H9 (cell line): ENCODE data around the gene TNPO2. TPM values are rescaled to one million over a fixed set of nuclear protein-coding genes. Genes with fewer than 3 reads are reported as not detected.
"Not testable (repeated sequence)": the region's sequence is repeated elsewhere in the genome, so short reads cannot be mapped to it uniquely, and the experiment has no call there.

ENCODE experiments used
- DNase-seq: peaks from one replicate; pipeline ENCODE4 v3.0.0-alpha.2; 2017
- H2AFZ ChIP-seq: one replicate; pipeline ENCODE4 v1.6.1; 2013; ENCODE audit warnings: mild to moderate bottlenecking, low read length, control low read depth, moderate library complexity
- H2AK5ac ChIP-seq: 2 replicates; pipeline ENCODE4 v1.6.1; 2013; ENCODE audit warnings: low read length, control low read depth, mixed read lengths; ENCODE audit not compliant: insufficient read length
- H2BK120ac ChIP-seq: one replicate; pipeline ENCODE4 v1.6.1; 2013; ENCODE audit warnings: low read depth, mild to moderate bottlenecking, low read length, control low read depth, inconsistent platforms; ENCODE audit not compliant: poor library complexity, severe bottlenecking
- H2BK12ac ChIP-seq: 2 replicates; pipeline ENCODE4 v1.6.1; 2013; ENCODE audit warnings: low read length, control low read depth, mixed read lengths, low read depth; ENCODE audit not compliant: insufficient read length
- H2BK15ac ChIP-seq: 2 replicates; pipeline ENCODE4 v1.6.1; 2013; ENCODE audit warnings: low read depth, low read length, control low read depth
- H2BK20ac ChIP-seq: one replicate; pipeline ENCODE4 v1.6.1; 2013; ENCODE audit warnings: low read depth, mild to moderate bottlenecking, low read length, control low read depth, inconsistent platforms; ENCODE audit not compliant: poor library complexity, severe bottlenecking
- H2BK5ac ChIP-seq: 2 replicates; pipeline ENCODE4 v1.6.1; 2013; ENCODE audit warnings: low read length, control low read depth, mixed read lengths; ENCODE audit not compliant: insufficient read length
- H3K14ac ChIP-seq: 2 replicates; pipeline ENCODE4 v1.6.1; 2013; ENCODE audit warnings: low read length, control low read depth; ENCODE audit not compliant: insufficient read depth
- H3K18ac ChIP-seq: 2 replicates; pipeline ENCODE4 v1.6.1; 2013; ENCODE audit warnings: low read depth, mild to moderate bottlenecking, mixed read lengths, low read length, control low read depth; ENCODE audit not compliant: insufficient read length
- H3K23ac ChIP-seq: 2 replicates; pipeline ENCODE4 v1.6.1; 2013; ENCODE audit warnings: low read length, control low read depth, mixed read lengths, low read depth; ENCODE audit not compliant: insufficient read length
- H3K23me2 ChIP-seq: 2 replicates; pipeline ENCODE4 v1.6.1; 2013; ENCODE audit warnings: low read depth, mild to moderate bottlenecking, mixed read lengths, low read length, control low read depth; ENCODE audit not compliant: insufficient read length, poor library complexity, severe bottlenecking
- H3K27ac ChIP-seq: 2 replicates; pipeline ENCODE4 v1.5.1; 2013; ENCODE audit warnings: low read length, control low read depth, mixed read lengths, low read depth; ENCODE audit not compliant: insufficient read length
- H3K27me3 ChIP-seq: 2 replicates; pipeline ENCODE4 v1.6.1; 2013; ENCODE audit warnings: low read length, control low read depth, inconsistent platforms; ENCODE audit not compliant: insufficient read depth
- H3K4ac ChIP-seq: 2 replicates; pipeline ENCODE4 v1.6.1; 2013; ENCODE audit warnings: low read depth, mild to moderate bottlenecking, control low read depth, inconsistent platforms, low read length, moderate library complexity
- H3K4me1 ChIP-seq: 2 replicates; pipeline ENCODE4 v1.6.1; 2013; ENCODE audit warnings: low read length, control low read depth, inconsistent platforms; ENCODE audit not compliant: insufficient read depth
- H3K4me2 ChIP-seq: 2 replicates; pipeline ENCODE4 v1.6.1; 2013; ENCODE audit warnings: low read length, control low read depth, mixed read lengths; ENCODE audit not compliant: insufficient read length, insufficient read depth
- H3K56ac ChIP-seq: 2 replicates; pipeline ENCODE4 v1.6.1; 2013; ENCODE audit warnings: low read depth, mild to moderate bottlenecking, mixed read lengths, low read length, control low read depth; ENCODE audit not compliant: insufficient read length
- H3K79me1 ChIP-seq: 2 replicates; pipeline ENCODE4 v1.6.1; 2013; ENCODE audit warnings: low read depth, mild to moderate bottlenecking, moderate library complexity, low read length, control low read depth, inconsistent platforms; ENCODE audit not compliant: insufficient read depth, poor library complexity, severe bottlenecking
- H3K79me2 ChIP-seq: 2 replicates; pipeline ENCODE4 v1.6.1; 2013; ENCODE audit warnings: low read length, control low read depth, inconsistent platforms; ENCODE audit not compliant: insufficient read depth
- H3K9ac ChIP-seq: 2 replicates; pipeline ENCODE4 v1.6.1; 2013; ENCODE audit warnings: low read length, control low read depth, mixed read lengths; ENCODE audit not compliant: insufficient read length; ENCODE audit errors: extremely low read depth
- H3K9me3 ChIP-seq: one replicate; pipeline ENCODE4 v1.6.1; 2013; ENCODE audit warnings: low read depth, low read length, inconsistent platforms; ENCODE audit not compliant: control insufficient read depth
- H3T11ph ChIP-seq: one replicate; pipeline ENCODE4 v1.6.1; 2013; ENCODE audit warnings: mild to moderate bottlenecking, low read length, control low read depth, inconsistent platforms
- H4K20me1 ChIP-seq: one replicate; pipeline ENCODE4 v1.6.1; 2013; ENCODE audit not compliant: control insufficient read depth, insufficient read length, insufficient read depth
- H4K5ac ChIP-seq: 2 replicates; pipeline ENCODE4 v1.6.1; 2013; ENCODE audit warnings: low read depth, mild to moderate bottlenecking, mixed read lengths, low read length, control low read depth; ENCODE audit not compliant: insufficient read length
- H4K8ac ChIP-seq: replicated peaks from 2 replicates; pipeline ENCODE4 v1.6.1; 2013; ENCODE audit warnings: low read length, control low read depth, mixed read lengths, low read depth; ENCODE audit not compliant: insufficient read length
- H4K91ac ChIP-seq: 2 replicates; pipeline ENCODE4 v1.6.1; 2013; ENCODE audit warnings: low read depth, mild to moderate bottlenecking, moderate library complexity, mixed read lengths, low read length, control low read depth; ENCODE audit not compliant: insufficient read length
- H3K27ac Mint-ChIP-seq, 3 experiments: 2 replicates in 2 of 3; 3 replicates in 1 of 3; pipeline ENCODE4 v1.8.0; 2020 to 2021; ENCODE audit warnings: mixed read lengths in 3 of 3, mild to moderate bottlenecking in 1 of 3, moderate library complexity in 1 of 3
- H3K27me3 Mint-ChIP-seq: 2 replicates; pipeline ENCODE4 v1.8.0; 2021; ENCODE audit warnings: low read depth, mild to moderate bottlenecking, moderate library complexity, mixed read lengths
- H3K36me3 Mint-ChIP-seq, 3 experiments: 2 replicates in 2 of 3; 3 replicates in 1 of 3; pipeline ENCODE4 v1.8.0; 2020 to 2021; ENCODE audit warnings: low read depth in 3 of 3, mixed read lengths in 3 of 3; ENCODE audit not compliant: insufficient read depth in 1 of 3
- H3K4me1 Mint-ChIP-seq, 2 experiments: 2 replicates each; pipeline ENCODE4 v1.8.0; 2020; ENCODE audit warnings: mixed read lengths in 2 of 2
- H3K4me3 Mint-ChIP-seq, 2 experiments: 2 replicates in 1 of 2; 3 replicates in 1 of 2; pipeline ENCODE4 v1.8.0; 2020 to 2021; ENCODE audit warnings: mild to moderate bottlenecking in 2 of 2, mixed read lengths in 2 of 2, moderate library complexity in 1 of 2
- H3K9me3 Mint-ChIP-seq, 2 experiments: 2 replicates in 1 of 2; 3 replicates in 1 of 2; pipeline ENCODE4 v1.8.0; 2020; ENCODE audit warnings: mild to moderate bottlenecking in 2 of 2, mixed read lengths in 2 of 2, moderate library complexity in 1 of 2
- WGBS: extraction: QIAGEN DNeasy Blood & Tissue Kit; methylation state at CpG from one replicate; pipeline ENCODE4 v1.1.7; 2013; ENCODE audit warnings: missing lambda C conversion rate, low lambda C conversion rate, mixed read lengths; ENCODE audit not compliant: insufficient read length; ENCODE audit errors: extremely low coverage; 5-methylcytosine and 5-hydroxymethylcytosine counted together
- total RNA-seq: library from RNA; stranded (reverse); gene quantifications from 2 replicates; pipeline ENCODE4 v1.2.1, GENCODE V29; 2021
- TF ChIP-seq, protein P1 (sequence below): fragments of 200-600 bp; sonication (generic); conservative IDR thresholded peaks from 3 replicates; pipeline ENCODE4 v1.8.0; 2021; ENCODE audit warnings: antibody characterized with exemption, mild to moderate bottlenecking

TNPO2 gene
- total RNA-seq, 1 experiment from 2014 or later, result 159 TPM

DNA sequence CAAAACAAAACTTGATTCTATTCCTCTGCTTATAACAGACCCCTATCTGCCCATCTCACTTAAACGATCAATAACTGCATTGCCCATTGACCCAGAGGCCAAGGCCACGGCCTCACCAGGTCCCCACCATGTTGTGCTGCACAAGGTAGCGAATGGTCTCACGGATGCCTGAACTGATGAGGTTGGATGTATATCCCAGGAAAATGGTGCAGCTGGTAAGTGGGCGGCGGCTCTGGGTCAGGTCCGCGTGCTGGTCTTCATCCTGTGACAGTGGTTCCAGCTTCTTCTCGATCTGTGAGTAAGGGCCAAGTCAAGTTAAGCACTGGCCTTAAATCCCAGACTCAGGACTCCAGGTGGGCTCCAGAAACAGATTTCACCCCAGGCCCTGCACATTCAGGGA lies 43.7 kb downstream of the TNPO2 start:
- H3K4me2 ChIP-seq, result no peak overlapping the region

DNA sequence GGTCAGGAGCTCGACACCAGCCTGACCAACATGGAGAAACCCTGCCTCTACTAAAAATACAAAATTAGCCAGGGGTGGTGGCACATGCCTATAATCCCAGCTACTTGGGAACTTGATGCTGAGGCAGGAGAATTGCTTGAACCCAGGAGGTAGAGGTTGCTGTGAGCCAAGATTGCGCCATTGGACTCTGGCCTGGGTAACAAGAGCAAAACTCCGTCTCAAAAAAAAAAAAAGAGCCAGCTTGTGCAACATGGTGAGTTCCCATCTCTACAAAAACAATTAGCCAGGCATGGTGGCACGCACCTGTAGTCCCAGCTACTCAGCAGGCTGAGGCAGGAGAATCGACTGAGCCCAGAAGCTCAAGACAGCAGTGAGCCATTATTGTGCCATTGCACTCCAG lies 45.7 kb downstream of the TNPO2 start:
- peaks cover 33 to 74% (median 59%) of the 10 kb centered on the region in 3 experiments for H3K36me3 Mint-ChIP-seq

More for the DNA sequence above, 43.7 kb downstream of the TNPO2 start:
- no peak overlapping the region for H2BK120ac ChIP-seq
- no peak overlapping the region for H2BK12ac ChIP-seq
- no peak overlapping the region for H2BK5ac ChIP-seq
- no peaks in the 10 kb centered on the region; the same call in 1 of the 2 replicates for H3K27me3 Mint-ChIP-seq
- H3K27ac Mint-ChIP-seq, result no peak overlapping the region; a peak in 1 of 7 replicates
- no peak overlapping the region for H4K5ac ChIP-seq
- H3K23ac ChIP-seq, result no peak overlapping the region
- WGBS, result no CpG with 5 or more reads among the region's 9 CpGs
- H3K4me3 Mint-ChIP-seq, result peak overlapping the region; percentile 93 to 97
- no peak overlapping the region for H4K91ac ChIP-seq
- no peak overlapping the region for H3K4ac ChIP-seq
- no peaks in the 10 kb centered on the region for H3K27me3 ChIP-seq
- H3K36me3 Mint-ChIP-seq, result peaks cover 21 to 54% (median 43%) of the 10 kb centered on the region in 3 experiments
- no peak overlapping the region for H2BK20ac ChIP-seq
- H3K27ac ChIP-seq, result no peak overlapping the region
- H2BK15ac ChIP-seq, result no peak overlapping the region
- peaks cover 0 to 2% of the 10 kb centered on the region in 2 experiments; a peak in 1 of 5 replicates for H3K9me3 Mint-ChIP-seq
- no peaks in the 10 kb centered on the region for H3K4me1 ChIP-seq
- no peak overlapping the region for H2AK5ac ChIP-seq
- no peaks in the 10 kb centered on the region for H3K9me3 ChIP-seq
- no peaks in the 10 kb centered on the region for H3K23me2 ChIP-seq
- TF ChIP-seq, protein P1, sequence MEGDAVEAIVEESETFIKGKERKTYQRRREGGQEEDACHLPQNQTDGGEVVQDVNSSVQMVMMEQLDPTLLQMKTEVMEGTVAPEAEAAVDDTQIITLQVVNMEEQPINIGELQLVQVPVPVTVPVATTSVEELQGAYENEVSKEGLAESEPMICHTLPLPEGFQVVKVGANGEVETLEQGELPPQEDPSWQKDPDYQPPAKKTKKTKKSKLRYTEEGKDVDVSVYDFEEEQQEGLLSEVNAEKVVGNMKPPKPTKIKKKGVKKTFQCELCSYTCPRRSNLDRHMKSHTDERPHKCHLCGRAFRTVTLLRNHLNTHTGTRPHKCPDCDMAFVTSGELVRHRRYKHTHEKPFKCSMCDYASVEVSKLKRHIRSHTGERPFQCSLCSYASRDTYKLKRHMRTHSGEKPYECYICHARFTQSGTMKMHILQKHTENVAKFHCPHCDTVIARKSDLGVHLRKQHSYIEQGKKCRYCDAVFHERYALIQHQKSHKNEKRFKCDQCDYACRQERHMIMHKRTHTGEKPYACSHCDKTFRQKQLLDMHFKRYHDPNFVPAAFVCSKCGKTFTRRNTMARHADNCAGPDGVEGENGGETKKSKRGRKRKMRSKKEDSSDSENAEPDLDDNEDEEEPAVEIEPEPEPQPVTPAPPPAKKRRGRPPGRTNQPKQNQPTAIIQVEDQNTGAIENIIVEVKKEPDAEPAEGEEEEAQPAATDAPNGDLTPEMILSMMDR, result no peak
- H3K79me1 ChIP-seq, result no peaks in the 10 kb centered on the region
- no peak overlapping the region for H3T11ph ChIP-seq
- no peak overlapping the region for H3K18ac ChIP-seq
- H3K14ac ChIP-seq, result no peak overlapping the region
- H4K20me1 ChIP-seq, result no peaks in the 10 kb centered on the region
- H3K4me1 Mint-ChIP-seq, result peaks cover 2 to 16% of the 10 kb centered on the region in 2 experiments; a peak in 3 of 4 replicates
- no peak overlapping the region for H4K8ac ChIP-seq
- no peak overlapping the region for H3K56ac ChIP-seq
- DNase-seq, result no peak
- H3K79me2 ChIP-seq, result no peaks in the 10 kb centered on the region
- no peak overlapping the region for H2AFZ ChIP-seq
- no peak overlapping the region for H3K9ac ChIP-seq

More for the DNA sequence above, 45.7 kb downstream of the TNPO2 start:
- not testable (repeated sequence) for H3K9ac ChIP-seq, H3K56ac ChIP-seq, DNase-seq, H3K9me3 ChIP-seq, H2BK12ac ChIP-seq, H2AFZ ChIP-seq, H3K4me2 ChIP-seq, H2AK5ac ChIP-seq, H4K91ac ChIP-seq, H4K5ac ChIP-seq, H3K4me1 ChIP-seq, H3K27me3 ChIP-seq, H3K4me3 Mint-ChIP-seq, H3K23ac ChIP-seq, H3T11ph ChIP-seq, H4K20me1 ChIP-seq, H3K79me1 ChIP-seq, H3K18ac ChIP-seq, H3K27me3 Mint-ChIP-seq, H3K14ac ChIP-seq, H3K27ac Mint-ChIP-seq, H2BK120ac ChIP-seq, H3K27ac ChIP-seq, H2BK15ac ChIP-seq, H2BK5ac ChIP-seq, H3K9me3 Mint-ChIP-seq, H3K79me2 ChIP-seq, H4K8ac ChIP-seq, H3K4ac ChIP-seq, H3K23me2 ChIP-seq, H2BK20ac ChIP-seq
- WGBS, result no CpG with 5 or more reads among the region's 5 CpGs
- H3K4me1 Mint-ChIP-seq, result peaks cover 2 to 16% of the 10 kb centered on the region in 2 experiments; a peak in 3 of 4 replicates
